Measurements from ENCODE around the gene IGSF9.

- TF ChIP-seq CTCF (conservative IDR thresholded peaks at IDR 0.05; ENCODE audit: low read depth, low read length) (no peak), POLR2A (IDR thresholded peaks at IDR 0.05; ENCODE audit: low read depth, low read length) (no peak), USF2 (IDR thresholded peaks at IDR 0.05; ENCODE audit: low read depth, low read length) (no peak), CHD1 (IDR thresholded peaks at IDR 0.05; ENCODE audit: low read depth, low read length) (no peak), RFX5 (IDR thresholded peaks at IDR 0.05; ENCODE audit: low read depth, low read length) (no peak), MXI1 (IDR thresholded peaks at IDR 0.05; ENCODE audit: borderline replicate concordance, low read depth, low read length) (no peak)
These were observed 65.0 kb downstream of the IGSF9 start for GRCh38 chr1:159880430-159880829.

All from IMR-90 (cell line).